Stimulated activated CD4-positive, alpha-beta T cell treated with anti-CD3 and anti-CD28 coated beads, Interleukin-1b, Interleukin-23, amount 100 ng/mL, for 1 hour (primary cell): ENCODE measurements around the gene PRSS57.

ENCODE experiments used
- DNase-seq, 2 donors: peaks; one replicate each; pipeline ENCODE4 v3.0.0-alpha.2; 2020; ENCODE audit warnings: low read depth in 2 of 2

PRSS57 gene

DNA sequence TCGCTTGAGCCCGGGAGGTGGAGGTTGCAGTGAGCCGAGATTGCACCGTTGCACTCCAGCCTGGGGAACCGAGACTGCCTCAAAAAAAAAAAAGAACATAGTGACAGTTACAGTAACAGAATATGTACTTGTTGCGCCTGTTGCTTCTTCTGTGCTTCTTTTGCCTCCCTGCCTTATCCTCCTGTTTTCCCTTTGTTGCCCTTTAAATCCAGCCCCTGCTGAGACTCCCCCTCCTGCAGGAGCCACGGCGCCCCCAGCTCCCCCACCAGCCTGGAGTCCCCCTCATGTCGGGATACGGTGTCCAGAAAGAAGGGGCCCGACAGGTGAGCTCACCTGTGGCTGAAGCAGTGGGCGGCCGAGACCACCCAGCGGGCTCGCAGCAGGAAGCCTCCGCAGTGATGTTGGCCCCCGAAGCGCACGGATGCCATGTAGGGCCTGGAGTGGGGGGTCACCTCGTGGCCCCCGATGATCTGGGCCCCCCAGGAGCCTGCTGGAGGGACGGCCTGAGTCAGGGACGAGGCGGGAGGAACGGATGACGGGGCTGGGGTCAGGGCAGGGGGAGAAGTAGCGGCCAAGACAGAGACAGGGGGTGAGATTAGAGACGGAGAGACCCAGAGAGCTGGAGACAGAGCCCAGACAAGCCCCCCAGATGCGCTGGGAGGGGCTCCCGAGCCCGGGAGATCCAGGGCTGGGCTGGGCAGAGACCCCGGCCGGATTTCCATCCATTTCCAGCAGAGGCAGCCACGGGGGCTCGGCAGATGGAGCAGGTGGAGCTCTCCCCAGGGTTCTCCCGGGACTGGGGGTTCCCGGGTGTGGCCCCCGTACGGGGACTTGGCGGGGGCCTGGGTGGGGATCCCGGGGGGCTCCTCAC is 536 bp downstream of the PRSS57 start:
- no peak for DNase-seq

DNA sequence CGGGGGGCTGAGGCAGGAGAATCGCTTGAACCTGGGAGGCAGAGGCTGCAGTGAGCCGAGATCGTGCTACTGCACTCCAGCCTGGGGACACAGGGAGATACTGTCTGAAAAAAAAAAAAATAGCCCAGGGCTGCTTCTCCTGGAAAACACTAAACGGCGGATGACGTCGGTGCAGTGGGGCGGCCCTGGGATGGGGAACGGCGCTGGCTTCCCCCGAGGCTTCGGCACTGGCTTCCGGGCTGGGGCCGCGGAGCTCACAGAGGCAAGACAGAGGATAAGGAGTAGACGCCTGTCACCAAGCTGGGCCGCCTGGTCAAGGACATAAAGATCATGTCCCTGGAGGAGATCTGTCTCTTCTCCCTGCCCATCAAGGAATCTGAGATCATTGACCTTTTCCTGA is 5.0 kb downstream of the PRSS57 start:
- DNase-seq: no peak

DNA sequence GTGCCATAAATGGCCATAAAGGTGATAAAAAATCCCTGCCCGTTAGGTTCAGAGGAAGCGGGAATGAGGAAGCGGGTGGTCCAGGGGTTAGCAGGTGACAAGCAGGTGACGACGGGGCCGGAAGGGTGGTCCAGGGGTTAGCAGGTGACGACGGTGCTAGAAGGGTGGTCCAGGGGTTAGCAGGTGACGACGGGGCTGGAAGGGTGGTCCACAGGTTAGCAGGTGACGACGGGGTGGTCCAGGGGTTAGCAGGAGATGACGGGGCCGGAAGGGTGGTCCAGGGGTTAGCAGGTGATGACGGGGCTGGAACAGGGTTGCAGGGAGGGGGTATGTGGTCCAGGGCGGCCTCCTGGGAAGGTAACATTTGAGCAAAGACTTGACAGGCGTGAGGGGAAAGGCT is 6.3 kb downstream of the PRSS57 start:
- DNase-seq: no peak

DNA sequence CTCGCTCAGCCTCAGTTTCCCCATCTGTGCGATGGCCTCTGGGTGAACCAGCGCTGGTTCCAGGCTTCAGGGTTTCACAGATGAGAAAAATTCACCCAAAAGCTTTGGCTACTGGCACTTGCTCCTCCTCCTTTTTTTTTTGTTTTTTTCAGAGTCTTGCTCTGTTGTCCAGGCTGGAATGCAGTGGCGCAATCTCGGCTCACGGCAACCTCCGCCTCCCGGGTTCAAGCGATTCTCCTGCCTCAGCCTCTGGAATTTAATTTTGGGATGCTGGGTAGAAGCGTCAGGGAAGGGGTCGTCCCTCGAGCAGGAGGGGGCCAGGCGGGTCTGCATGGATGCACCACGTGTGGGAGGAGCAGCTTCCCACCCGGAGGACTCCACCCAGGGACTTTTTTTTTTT is 7.0 kb downstream of the PRSS57 start:
- DNase-seq: no peak

DNA sequence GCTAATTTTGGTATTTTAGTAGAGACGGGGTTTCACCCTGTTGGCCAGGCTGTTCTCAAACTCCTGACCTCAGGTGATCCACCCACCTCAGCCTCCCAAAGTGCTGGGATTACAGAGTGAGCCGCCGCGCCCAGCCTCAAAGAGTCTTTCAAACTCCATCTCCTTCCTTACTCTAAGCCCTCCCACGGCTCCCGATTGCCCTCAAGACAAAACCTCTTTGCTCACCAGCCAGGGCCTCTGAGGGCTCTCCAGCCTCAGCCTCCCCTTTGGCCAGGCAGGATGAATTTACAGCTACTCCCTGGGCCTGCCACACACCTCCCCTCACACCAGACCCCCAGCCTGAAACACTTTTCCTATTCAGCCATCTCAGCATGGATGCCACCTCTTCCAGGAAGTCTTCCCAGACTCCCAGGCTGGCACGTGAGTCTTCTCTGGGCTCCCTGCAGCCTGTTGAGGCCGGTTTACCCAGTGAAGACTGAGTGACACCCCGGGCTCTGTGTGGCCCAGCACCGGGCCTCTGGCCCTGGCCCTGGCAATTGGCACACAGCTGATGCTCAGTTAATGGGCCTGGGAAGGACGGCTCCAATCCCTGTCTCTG is 7.6 kb downstream of the PRSS57 start:
- no peak for DNase-seq

DNA sequence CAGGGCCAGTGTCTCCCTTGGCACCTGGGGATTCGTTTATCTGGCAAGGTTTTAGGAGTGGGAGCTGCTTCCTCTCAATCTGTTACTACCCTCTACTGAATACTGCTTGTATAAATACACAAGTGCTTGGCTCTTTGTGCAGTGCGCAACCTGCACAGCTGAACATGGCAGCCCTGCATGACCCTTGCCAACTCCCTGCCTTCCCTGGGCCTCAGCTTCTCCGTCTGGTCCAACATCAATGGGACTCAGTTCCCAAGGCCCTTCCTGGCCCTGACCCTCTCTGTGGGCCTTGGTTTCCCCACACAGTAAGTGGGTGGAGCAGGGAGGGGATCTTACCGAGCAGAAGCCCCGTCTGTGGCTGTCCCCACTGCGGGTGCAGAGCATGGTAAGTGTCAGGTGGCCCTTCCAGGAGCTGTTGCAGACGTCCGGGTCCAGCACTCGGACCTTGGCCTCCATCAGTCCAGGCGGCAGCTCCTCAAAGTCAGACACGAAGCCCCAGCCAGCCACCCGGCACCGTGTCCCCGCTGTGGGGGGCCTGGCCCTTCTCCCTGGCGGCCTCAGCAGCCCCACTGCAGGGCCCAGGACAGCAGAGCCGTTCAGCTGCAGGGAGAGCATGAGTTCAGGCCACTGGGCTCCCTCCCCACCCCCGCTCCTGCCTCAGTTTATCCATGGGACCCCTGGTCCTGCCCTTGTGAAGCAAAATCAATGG is 8.5 kb downstream of the PRSS57 start:
- DNase-seq: no peak

DNA sequence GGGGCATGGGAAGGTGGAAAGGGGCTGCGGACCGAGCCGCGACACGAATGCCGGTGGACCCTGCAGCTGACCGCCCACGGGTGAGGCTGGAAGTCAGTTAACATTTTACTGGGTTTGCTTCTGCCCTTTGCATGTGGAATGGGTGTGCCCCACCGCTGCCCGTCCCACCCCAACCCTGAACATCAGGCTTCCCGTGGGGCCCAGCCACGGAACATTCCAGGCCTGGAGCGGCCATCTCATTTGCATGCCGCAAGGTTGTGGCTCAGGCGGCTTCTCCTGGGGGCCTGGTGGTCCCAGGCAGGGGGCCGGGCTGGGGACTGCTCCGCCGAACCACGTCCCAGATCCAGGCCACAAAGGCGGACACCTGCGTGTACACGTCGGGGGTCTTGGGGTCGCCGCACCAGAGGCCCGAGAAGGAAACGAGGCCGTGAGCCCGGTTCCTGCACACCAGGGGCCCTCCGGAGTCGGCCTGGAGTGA is 9.8 kb downstream of the PRSS57 start:
- DNase-seq: no peak

DNA sequence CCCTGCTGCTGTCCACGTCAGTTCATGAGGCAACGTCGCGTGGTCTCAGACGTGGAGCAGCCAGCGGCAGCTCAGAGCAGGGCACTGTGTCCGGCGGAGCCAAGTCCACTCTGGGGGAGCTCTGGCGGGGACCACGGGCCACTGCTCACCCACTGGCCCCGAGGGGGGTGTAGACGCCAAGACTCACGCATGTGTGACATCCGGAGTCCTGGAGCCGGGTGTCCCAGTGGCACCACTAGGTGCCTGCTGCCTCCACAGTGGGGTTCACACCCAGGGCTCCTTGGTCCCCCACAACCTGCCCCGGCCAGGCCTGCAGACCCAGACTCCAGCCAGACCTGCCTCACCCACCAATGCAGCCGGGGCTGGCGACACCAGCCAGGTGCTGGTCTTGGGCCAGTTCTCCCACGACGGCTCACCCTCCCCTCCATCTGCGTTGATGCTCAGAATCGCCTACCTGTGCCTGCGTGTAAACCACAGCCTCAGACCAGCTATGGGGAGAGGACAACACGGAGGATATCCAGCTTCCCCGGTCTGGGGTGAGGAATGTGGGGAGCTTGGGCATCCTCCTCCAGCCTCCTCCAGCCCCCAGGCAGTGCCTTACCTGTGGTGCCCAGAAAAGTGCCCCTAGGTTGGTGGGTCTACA is 12.5 kb downstream of the PRSS57 start:
- no peak for DNase-seq

DNA sequence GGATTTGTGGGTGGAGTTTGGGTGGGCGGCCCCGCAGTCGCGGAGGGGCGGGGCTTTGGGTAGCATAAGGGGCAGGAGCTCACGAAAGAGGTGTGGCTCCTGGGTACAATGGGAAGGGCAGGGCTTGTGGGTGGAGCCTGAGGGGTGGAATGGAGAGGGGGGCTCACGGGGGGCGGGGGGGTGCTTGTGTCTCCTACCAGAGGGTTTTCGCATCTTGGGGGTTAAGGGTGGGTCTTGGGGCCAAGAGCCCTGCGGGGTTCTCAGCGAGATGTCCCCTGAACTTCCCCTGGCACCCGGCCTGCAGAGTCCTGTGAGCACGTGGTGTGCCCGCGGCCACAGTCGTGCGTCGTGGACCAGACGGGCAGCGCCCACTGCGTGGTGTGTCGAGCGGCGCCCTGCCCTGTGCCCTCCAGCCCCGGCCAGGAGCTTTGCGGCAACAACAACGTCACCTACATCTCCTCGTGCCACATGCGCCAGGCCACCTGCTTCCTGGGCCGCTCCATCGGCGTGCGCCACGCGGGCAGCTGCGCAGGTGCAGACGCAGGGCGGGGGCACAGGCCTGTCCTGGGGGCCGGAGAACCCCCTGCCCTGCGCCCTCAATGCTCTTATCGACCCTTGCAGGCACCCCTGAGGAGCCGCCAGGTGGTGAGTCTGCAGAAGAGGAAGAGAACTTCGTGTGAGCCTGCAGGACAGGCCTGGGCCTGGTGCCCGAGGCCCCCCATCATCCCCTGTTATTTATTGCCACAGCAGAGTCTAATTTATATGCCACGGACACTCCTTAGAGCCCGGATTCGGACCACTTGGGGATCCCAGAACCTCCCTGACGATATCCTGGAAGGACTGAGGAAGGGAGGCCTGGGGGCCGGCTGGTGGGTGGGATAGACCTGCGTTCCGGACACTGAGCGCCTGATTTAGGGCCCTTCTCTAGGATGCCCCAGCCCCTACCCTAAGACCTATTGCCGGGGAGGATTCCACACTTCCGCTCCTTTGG is 13.9 kb downstream of the PRSS57 start:
- peak in 1 of 2 donors; percentile 82 for DNase-seq

DNA sequence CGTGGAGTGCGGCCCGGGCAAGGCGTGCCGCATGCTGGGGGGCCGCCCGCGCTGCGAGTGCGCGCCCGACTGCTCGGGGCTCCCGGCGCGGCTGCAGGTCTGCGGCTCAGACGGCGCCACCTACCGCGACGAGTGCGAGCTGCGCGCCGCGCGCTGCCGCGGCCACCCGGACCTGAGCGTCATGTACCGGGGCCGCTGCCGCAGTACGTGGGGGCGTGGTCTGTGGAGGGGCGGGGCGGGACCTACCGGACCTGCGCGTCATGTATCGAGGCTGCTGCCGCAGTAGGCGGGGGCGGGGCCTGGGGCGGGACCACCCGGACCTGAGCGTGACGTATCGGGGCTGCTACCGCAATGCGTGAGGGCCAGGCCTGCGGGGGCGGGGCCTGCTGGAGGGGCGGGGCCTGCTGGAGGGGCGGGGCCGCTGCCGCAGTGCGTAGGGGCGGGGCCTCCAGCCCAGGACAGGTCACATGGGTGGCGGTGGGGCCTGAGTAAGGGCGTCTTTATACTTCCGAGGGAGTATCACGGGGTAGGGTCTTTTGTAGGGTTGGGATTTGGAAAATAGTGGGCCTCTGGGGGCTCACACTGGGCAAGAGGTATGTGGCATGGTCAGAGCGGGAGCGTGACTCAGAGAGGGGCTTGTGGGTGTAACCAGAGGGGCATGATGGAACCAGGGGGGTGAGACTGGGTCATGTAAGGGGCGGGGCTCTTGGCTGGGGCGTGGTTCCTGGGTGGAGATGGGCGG is 14.8 kb downstream of the PRSS57 start:
- peak; percentile 100 for DNase-seq

DNA sequence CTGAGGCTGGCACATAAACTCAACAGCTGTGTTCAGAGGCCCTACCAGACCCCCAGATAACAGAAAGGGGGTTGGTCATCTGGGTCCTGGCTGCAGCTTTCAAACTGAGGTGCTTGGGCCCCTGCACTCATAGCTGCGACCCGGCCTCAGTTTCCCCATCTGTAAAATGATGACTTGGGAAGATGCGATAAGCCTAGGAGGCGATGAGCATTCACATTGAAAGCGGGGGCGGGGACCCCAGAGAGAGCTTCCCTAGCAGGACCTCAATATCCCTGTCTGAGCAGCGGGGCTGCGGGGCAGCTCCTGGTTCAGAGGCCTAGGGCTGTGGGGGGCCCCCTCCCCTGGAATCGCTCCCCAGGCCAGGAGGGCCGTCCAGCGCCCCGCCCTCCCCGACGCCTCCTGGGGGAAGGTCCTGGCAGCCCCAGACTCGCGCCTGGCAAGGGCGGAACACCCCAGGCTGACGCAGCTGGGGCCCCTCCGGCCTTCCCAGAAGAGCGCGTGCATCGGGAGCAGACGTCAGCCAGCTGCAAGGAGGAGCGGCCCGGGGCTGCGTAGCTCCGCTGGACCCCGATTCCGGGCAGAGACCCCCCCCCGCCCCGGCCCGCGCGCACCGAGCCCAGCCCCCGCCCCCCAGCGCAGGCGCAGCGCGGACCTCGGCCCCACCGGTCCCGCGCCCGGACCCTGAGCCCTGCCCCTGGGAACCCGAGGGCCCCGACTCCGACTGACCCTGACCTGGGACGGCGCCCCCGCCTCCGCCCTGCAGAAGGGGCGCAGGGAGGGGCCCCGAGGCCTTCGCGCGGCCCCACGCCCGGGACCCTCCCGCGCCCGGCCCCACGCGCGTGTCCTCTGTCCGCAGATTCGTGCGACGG is 15.6 kb downstream of the PRSS57 start:
- no peak for DNase-seq

DNA sequence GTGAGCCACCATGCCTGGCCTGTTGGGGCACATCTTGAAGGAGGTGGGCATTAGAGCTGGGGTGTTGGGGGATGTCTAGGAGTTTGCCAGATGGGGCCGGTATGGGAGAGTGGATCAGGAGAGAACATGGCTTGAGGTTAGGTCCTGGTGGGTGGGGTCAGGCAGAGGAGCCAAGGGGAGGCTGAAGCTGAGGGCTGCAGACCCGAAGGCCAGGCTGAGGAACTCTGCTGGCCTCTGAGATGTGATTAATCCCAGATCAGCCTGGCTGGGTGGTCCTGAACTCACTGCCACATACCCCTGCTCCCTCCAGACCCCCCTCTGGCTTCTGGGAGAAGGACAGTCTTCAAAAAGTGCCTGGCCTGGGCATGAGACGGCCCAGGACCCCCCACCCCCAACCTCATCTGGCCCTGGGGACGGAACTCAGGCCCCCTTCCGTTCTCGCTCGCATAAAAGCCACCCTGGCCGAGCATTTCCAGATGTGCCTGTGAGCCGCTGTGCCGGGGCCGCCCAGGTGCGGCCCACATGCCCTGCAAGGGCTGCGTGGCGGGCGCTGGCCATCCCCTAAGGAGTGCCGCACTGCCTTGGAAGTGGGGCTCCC is 16.4 kb downstream of the PRSS57 start:
- no peak for DNase-seq

DNA sequence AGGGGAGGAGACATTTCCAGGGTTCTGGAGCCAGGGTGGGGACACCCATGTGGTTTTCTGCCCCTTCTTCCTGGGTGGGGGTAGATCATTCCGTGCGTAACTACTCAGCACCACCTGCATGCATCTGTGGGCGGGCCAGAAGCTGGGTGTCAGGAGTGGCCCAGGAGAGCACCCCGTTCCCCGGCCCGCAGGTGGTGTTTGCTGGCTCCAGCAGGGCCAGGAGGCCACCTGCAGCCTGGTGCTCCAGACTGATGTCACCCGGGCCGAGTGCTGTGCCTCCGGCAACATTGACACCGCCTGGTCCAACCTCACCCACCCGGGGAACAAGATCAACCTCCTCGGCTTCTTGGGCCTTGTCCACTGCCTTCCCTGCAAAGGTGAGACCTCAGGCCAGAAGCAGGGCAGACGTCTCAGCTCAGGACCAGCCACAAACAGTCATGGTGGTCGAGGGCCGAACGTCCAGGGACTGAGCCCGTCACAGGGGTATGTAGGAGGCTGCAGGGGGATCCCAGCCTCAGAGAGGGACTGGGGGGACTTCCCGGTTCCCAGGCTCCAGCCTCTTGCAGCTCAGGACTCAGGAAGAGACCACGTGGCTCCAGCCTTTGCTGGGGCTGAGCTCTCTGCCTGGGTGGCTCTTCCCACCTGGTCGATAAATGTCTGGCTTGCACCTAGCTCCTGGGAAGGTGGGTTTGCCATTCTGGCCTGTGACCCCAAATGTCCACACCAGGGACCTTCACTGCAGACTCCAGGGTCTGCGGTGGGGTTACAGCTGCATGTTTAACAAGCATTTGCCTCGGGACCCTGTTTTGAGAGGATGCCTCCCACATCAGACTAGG is 17.4 kb downstream of the PRSS57 start:
- DNase-seq: no peak

DNA sequence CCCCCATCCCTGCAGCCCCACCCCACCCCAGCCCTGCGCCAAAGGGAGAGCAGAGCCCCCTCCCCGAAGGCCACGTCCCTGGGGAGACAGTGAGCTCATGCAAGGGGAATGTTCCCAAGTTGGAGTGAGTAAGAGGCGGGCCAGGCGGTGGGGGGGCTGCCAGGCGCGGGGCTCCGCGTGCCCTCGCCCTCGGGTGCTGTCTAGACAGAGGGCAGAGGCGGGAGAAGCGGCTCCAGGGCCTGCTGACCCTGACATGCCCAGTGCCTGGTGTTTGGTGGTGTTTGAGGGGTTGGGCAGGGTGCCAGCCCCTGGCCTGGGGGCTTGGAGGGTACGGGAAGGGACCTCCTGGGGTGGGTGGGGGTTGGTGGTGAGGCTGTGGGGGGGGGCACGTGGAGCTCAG is 18.1 kb downstream of the PRSS57 start:
- no peak for DNase-seq

DNA sequence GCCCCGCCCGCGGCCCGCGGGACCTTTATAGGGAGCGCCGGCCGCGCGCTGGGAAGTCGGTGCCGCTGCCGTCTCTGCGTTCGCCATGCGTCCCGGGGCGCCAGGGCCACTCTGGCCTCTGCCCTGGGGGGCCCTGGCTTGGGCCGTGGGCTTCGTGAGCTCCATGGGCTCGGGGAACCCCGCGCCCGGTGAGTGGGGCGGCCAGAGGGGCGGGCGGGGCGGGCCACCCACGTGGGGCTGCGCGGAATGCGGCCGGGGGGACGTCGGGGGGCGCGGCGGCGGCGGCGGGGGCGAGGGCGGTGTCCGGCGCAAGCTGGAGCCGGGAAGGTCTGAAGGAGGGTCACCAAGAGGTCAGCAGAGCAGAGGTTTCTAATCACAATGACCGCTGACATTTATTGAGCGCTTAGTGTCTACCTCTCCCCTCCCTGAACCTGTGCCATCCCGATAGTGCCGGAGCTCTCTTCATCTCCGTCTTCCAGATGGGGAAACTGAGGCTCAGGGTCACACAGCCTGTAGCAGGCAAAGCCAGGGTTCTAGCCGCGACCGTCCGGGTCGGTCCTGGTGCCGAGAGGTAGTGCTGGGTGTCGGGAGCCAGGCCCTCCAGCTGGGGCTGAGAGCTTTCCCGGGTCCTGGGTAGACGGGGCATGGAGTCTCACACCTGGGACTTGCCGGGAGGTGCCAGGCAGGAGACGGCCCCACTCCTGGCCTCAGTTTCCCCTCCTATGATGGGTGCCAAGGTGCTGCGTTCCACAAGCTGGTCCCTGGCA is 18.7 kb downstream of the PRSS57 start, which contains the start of gene FSTL3:
Gene FSTL3, plus strand, starts transcription at position 54 of the 767 bp plus-strand sequence. Its CDS starts 32 bp downstream, at position 86.
- DNase-seq: no peak

DNA sequence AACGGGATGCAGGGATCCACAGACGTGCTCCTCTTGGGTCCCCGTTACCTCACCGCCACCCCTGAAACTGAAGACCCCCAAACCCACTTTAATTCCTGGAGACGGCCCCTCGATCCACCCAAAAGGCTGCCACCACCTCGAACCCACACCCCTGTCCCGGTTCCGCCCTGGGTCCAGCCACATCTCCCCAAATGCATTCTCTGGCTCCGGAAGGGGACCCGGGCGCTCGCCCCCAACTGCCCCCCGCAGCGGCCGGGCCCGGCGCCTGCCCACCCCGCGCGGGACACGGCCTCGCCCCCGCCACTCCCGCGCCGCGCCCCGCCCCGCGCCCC is 19.3 kb downstream of the PRSS57 start:
- DNase-seq: no peak
